Natural killer cell (primary cell): ENCODE results near the gene ANTXRL. TPM values are rescaled to one million over a fixed set of nuclear protein-coding genes. Genes with fewer than 3 reads are reported as not detected.
"Not testable (repeated sequence)": the region's sequence is repeated elsewhere in the genome, so short reads cannot be mapped to it uniquely, and the experiment has no call there.

Source experiments
- ATAC-seq, 3 donors: fragments of 150-1000 bp in 2 of 3; fragments of 200-7000 bp in 1 of 3; cut with Tn5 transposase; 1 replicate in 1 of 3; 2 replicates in 2 of 3; pipeline ENCODE4 v1.10.0; 2021; ENCODE audit warnings: mild to moderate bottlenecking in 2 of 3, moderate library complexity in 2 of 3
- DNase-seq, 2 donors: peaks; one replicate each; pipeline versions ENCODE4 v3.0.0 to v3.0.0-alpha.2; 2013 to 2021; ENCODE audit warnings: mixed read lengths in 1 of 2
- H3K27ac ChIP-seq: one replicate; pipeline ENCODE4 v1.5.1; 2013; ENCODE audit warnings: mild to moderate bottlenecking, low read length
- H3K27me3 ChIP-seq: one replicate; pipeline ENCODE4 v1.6.1; 2013; ENCODE audit warnings: low read length; ENCODE audit not compliant: control insufficient read depth, insufficient read depth
- H3K36me3 ChIP-seq: one replicate; pipeline ENCODE4 v1.6.1; 2013; ENCODE audit warnings: low read length; ENCODE audit not compliant: control insufficient read depth, insufficient read depth
- H3K4me1 ChIP-seq: one replicate; pipeline ENCODE4 v1.6.1; 2013; ENCODE audit warnings: low read length; ENCODE audit not compliant: control insufficient read depth, insufficient read depth
- H3K4me3 ChIP-seq: one replicate; pipeline ENCODE4 v1.5.1; 2013; ENCODE audit warnings: low read length
- H3K9me3 ChIP-seq: one replicate; pipeline ENCODE4 v1.6.1; 2013; ENCODE audit warnings: low read length; ENCODE audit not compliant: control insufficient read depth, insufficient read depth
- H3K27ac Mint-ChIP-seq, 2 donors: one replicate each; pipeline ENCODE4 v1.8.0; 2022; ENCODE audit warnings: mild to moderate bottlenecking in 2 of 2, mixed read lengths in 2 of 2, moderate library complexity in 1 of 2
- H3K27me3 Mint-ChIP-seq, 2 donors: one replicate each; pipeline ENCODE4 v1.8.0; 2022; ENCODE audit warnings: low read depth in 2 of 2, mixed read lengths in 2 of 2
- H3K36me3 Mint-ChIP-seq: one replicate; pipeline ENCODE4 v1.8.0; 2022; ENCODE audit warnings: mixed read lengths
- H3K4me1 Mint-ChIP-seq, 2 donors: one replicate each; pipeline ENCODE4 v1.8.0; 2022; ENCODE audit warnings: mixed read lengths in 2 of 2
- H3K4me3 Mint-ChIP-seq: one replicate; pipeline ENCODE4 v1.8.0; 2022; ENCODE audit warnings: mild to moderate bottlenecking, moderate library complexity, mixed read lengths
- H3K9me3 Mint-ChIP-seq, 2 donors: one replicate each; pipeline ENCODE4 v1.8.0; 2022; ENCODE audit warnings: mixed read lengths in 2 of 2
- WGBS: methylation state at CpG from one replicate; pipeline ENCODE4 v1.1.7; 2013; ENCODE audit warnings: missing lambda C conversion rate; ENCODE audit not compliant: insufficient coverage; 5-methylcytosine and 5-hydroxymethylcytosine counted together
- intact Hi-C: fragments of 100-400 bp; cut with micrococcal nuclease; formaldehyde crosslinking; loops from one replicate; pipeline ENCODE4 v1.14.2; 2022
- total RNA-seq, 4 donors: library from RNA; stranded (reverse); fragments of 120-200 nt in 1 of 4; gene quantifications; one replicate each; pipeline versions ENCODE4 v1.2.3 to v1.2.4, GENCODE V29; 2013 to 2022
- TF ChIP-seq, protein P1 (sequence below): fragments of 200-600 bp; IDR thresholded peaks from one replicate; pipeline ENCODE4 v1.8.0; 2022; ENCODE audit warnings: antibody characterized with exemption

Gene ANTXRL
- total RNA-seq, 3 donors from 2014 or later (not counting 1 experiment from before 2014, with no cell fraction given) = not detected

DNA sequence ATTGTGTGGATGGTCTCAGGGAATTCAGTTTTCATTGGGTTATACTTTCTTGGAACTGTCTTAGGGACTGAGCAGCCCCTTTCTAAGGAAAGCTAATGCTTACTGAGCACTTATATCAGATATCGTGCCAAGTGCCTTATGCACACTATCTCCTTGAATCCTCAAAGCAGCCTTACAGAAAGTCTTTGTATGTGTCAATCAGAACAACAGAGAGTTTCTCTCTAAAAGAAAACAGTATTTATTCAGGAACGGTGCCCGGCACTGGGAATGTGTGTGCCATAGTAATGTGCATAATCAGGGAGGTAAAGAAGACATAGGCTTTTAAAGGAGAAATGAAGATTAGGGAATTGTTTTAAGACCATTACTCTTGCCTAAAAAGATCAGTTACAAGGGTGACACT is 17.3 kb downstream of the ANTXRL start:
- DNase-seq (no peak), ATAC-seq (no peak)
- H3K9me3 ChIP-seq = no peaks in the 10 kb centered on the region
- H3K4me1 ChIP-seq = peaks cover 12% of the 10 kb centered on the region
- 100% methylated on average over 3 of the region's 3 CpGs for WGBS
- no peak overlapping the region for H3K4me3 ChIP-seq
- H3K36me3 Mint-ChIP-seq = no peaks in the 10 kb centered on the region
- H3K27me3 Mint-ChIP-seq = no peaks in the 10 kb centered on the region
- H3K4me1 Mint-ChIP-seq = no peaks in the 10 kb centered on the region
- H3K4me3 Mint-ChIP-seq = no peak overlapping the region
- no peaks in the 10 kb centered on the region for H3K36me3 ChIP-seq
- no peak overlapping the region for H3K27ac ChIP-seq
- intact Hi-C loops = no loop called here
- TF ChIP-seq, protein P1, sequence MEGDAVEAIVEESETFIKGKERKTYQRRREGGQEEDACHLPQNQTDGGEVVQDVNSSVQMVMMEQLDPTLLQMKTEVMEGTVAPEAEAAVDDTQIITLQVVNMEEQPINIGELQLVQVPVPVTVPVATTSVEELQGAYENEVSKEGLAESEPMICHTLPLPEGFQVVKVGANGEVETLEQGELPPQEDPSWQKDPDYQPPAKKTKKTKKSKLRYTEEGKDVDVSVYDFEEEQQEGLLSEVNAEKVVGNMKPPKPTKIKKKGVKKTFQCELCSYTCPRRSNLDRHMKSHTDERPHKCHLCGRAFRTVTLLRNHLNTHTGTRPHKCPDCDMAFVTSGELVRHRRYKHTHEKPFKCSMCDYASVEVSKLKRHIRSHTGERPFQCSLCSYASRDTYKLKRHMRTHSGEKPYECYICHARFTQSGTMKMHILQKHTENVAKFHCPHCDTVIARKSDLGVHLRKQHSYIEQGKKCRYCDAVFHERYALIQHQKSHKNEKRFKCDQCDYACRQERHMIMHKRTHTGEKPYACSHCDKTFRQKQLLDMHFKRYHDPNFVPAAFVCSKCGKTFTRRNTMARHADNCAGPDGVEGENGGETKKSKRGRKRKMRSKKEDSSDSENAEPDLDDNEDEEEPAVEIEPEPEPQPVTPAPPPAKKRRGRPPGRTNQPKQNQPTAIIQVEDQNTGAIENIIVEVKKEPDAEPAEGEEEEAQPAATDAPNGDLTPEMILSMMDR = no peak
- no peaks in the 10 kb centered on the region for H3K27me3 ChIP-seq
- H3K27ac Mint-ChIP-seq = no peak overlapping the region
- no peaks in the 10 kb centered on the region for H3K9me3 Mint-ChIP-seq

DNA sequence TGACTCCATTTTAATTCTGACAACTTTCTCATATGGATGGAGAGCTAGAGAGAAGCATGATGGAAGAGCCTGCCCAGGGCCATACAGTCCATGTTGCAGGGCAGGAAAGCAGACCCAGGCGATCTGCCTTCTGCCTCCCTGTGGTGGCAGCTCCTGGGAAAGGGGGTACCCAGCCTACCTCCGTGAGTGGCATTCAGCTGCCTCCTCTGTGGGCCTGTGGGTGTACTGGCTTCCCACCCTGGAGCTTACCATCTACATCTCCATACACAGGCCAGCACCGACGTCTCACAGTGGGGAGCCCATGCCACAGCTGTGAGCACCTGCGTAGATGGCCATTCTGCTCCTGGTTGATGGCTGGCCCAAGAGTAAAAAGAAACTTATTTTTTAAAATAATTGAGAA is 17.9 kb downstream of the ANTXRL start:
- not testable (repeated sequence) for H3K4me1 ChIP-seq
- 95% methylated on average over 5 of the region's 5 CpGs for WGBS

DNA sequence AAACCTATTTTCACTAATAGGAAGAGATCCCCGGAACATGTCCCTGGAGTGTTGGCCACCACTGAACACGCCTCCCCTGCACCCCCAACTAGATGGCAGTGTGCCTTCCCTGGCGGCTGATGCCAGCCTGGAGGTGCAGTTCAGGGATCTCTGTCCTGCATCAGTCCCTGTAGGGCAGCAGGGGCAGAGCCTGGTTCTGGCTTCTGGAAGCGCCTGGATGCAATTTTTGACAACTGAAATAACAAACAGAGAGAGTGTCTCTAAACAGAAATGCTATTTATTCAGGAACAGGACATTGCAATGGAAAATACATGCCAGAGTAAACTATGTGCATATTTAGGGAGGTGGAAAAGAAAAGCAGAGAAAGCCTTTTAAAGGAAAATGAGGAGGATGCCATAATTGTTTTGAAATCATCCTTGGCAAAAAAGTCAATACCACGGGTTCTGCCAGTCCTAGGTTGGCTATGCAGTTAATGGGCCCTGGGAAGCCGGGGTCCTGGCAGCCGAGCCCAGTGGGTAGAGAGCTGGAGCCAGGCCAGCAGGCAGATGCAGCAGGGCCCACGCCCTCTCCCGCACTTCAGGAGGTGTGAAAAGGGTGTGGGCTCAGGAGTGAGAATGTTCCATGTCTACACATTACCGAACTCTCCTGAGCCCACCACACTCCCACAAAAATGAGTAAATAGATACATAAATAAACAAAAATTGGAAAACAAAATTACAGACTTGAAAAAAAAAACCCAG is 18.5 kb downstream of the ANTXRL start:
- 88% methylated on average over 7 of the region's 10 CpGs for WGBS
- Mint-ChIP-seq H3K27me3 (no peaks in the 10 kb centered on the region), H3K4me3 (no peak overlapping the region), H3K9me3 (no peaks in the 10 kb centered on the region), H3K4me1 (no peaks in the 10 kb centered on the region), H3K27ac (no peak overlapping the region), H3K36me3 (no peaks in the 10 kb centered on the region)
- no peaks in the 10 kb centered on the region for H3K27me3 ChIP-seq
- no peak overlapping the region for H3K27ac ChIP-seq
- H3K4me1 ChIP-seq = peaks cover under 1% of the 10 kb centered on the region
- no peak overlapping the region for H3K4me3 ChIP-seq
- no peaks in the 10 kb centered on the region for H3K9me3 ChIP-seq
- no peak for DNase-seq
- intact Hi-C loops = no loop called here
- TF ChIP-seq, protein P1 = no peak
- no peaks in the 10 kb centered on the region for H3K36me3 ChIP-seq
- no peak for ATAC-seq

More for the DNA sequence above, 17.9 kb downstream of the ANTXRL start:
- H3K9me3 ChIP-seq, H3K4me3 ChIP-seq, H3K4me3 Mint-ChIP-seq, H3K36me3 ChIP-seq, intact Hi-C loops, H3K4me1 Mint-ChIP-seq, H3K36me3 Mint-ChIP-seq, ATAC-seq, H3K27ac Mint-ChIP-seq, DNase-seq, H3K9me3 Mint-ChIP-seq, H3K27me3 ChIP-seq, H3K27ac ChIP-seq, H3K27me3 Mint-ChIP-seq: not testable (repeated sequence)

DNA sequence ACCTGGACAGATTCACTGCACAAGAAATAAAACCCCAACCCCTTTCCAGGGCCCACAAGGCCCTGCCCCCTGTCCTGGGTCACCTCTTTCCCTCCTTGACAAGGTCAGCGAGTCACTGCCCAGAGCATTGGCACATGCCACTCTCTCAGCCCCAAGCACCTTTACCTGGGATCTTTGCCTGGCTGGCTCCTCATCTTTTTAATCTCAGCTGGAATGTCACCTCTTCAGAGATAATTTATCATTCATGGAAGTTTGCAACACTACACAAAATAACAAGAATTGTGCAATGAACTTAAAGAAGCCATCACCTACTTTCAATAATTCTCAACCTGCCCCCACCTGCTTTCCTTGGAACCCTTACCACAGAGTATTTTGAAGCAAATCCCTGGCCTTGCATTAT is 19.2 kb downstream of the ANTXRL start:
- no peak overlapping the region for H3K4me3 ChIP-seq
- no peaks in the 10 kb centered on the region for H3K9me3 Mint-ChIP-seq
- ATAC-seq = no peak
- no peaks in the 10 kb centered on the region for H3K36me3 Mint-ChIP-seq
- no peaks in the 10 kb centered on the region for H3K4me1 ChIP-seq
- H3K27ac Mint-ChIP-seq = no peak overlapping the region
- no peak for DNase-seq
- no peaks in the 10 kb centered on the region for H3K27me3 ChIP-seq
- WGBS = 97% methylated on average over 1 of the region's 1 CpG
- no peak overlapping the region for H3K27ac ChIP-seq
- H3K36me3 ChIP-seq = no peaks in the 10 kb centered on the region
- H3K4me3 Mint-ChIP-seq = no peak overlapping the region
- H3K27me3 Mint-ChIP-seq = no peaks in the 10 kb centered on the region
- H3K9me3 ChIP-seq = no peaks in the 10 kb centered on the region
- intact Hi-C loops = no loop called here
- no peaks in the 10 kb centered on the region for H3K4me1 Mint-ChIP-seq
- TF ChIP-seq, protein P1 = no peak
